Ovary (tissue), 3 donors: Measurements from ENCODE around the gene CORO1C.

ENCODE experiments used
- CTCF ChIP-seq, 3 donors: fragments of 450-650 bp in 2 of 3; fragments of 200-600 bp in 1 of 3; IDR thresholded peaks; one replicate each; pipeline versions ENCODE4 v1.5.1 to v1.8.0; 2016 to 2022; ENCODE audit warnings: antibody characterized with exemption in 3 of 3, mild to moderate bottlenecking in 1 of 3
- EP300 ChIP-seq: sonication (generic); formaldehyde crosslinking; IDR thresholded peaks from one replicate; pipeline ENCODE4 v1.6.1; 2017; ENCODE audit warnings: antibody characterized with exemption
- POLR2A ChIP-seq: fragments of 450-650 bp; IDR thresholded peaks from one replicate; pipeline ENCODE4 v1.6.1; 2017; ENCODE audit warnings: antibody characterized with exemption, mild to moderate bottlenecking, moderate library complexity
- donor health status: DM: no; HTN: no; CAD: no.

- TF ChIP-seq CTCF (IDR thresholded peaks at IDR 0.05) (no peak), POLR2A (no peak), EP300 (no peak)
Observed at GRCh38 chr12:108663324-108664015, 67.8 kb downstream of the CORO1C start.
